ENCODE results near the gene KLRC3. TPM values are rescaled to one million over a fixed set of nuclear protein-coding genes. Genes with fewer than 3 reads are reported as not detected.
"Not testable (repeated sequence)": the region's sequence is repeated elsewhere in the genome, so short reads cannot be mapped to it uniquely, and the experiment has no call there.

KLRC3 gene
- total and polyA plus RNA-seq, 2 donors = 1.7 to 2.6 TPM

DNA sequence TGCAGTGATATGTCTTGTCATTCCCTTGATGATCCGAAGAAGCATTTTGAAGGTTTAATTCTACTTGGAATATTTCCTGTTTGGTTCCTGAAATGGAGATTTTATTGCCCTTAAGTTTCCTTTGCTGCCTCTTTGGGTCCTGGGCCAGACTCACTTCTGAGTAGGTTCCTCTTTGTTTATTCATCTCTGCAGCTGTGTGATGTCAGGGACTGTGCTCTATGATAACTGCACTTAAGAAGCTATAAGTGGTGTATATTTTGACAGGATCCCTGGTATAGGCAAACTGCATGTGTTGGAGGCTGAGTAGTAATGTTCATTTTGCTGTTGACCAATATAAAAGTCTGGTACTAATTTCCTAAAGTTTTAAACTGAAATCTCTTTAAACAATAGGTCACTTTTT is 11.0 kb downstream of the KLRC3 start, which contains the start of gene KLRC4:
TSS of gene KLRC4 (minus strand) at position 366 of the 400 bp plus-strand sequence. CDS start at position 184, 182 bp downstream.
- no peak within 1 kb of the TSS for H3K27ac ChIP-seq (ENCODE audit: low read depth in 1 of 2, low read length in 1 of 2)
- no peaks in the 10 kb centered on the region for H3K27me3 ChIP-seq (ENCODE audit: control insufficient read depth in 2 of 2, insufficient read depth in 1 of 2, low read length in 1 of 2)
- 15% methylated on average over 1 of the region's 1 CpG for WGBS
- H3K4me1 ChIP-seq (ENCODE audit: control insufficient read depth in 2 of 2, insufficient read depth in 2 of 2, low read length in 2 of 2) = peaks cover 0 to 4% of the 10 kb centered on the region in 2 donors
- peak within 1 kb of the TSS in 1 of 2 donors; percentile 17 for H3K4me3 ChIP-seq (ENCODE audit: low read length in 2 of 2)
- no peaks in the 10 kb centered on the region for H3K9me3 ChIP-seq (ENCODE audit: control insufficient read depth in 2 of 2, insufficient read depth in 1 of 2, low read length in 1 of 2)
- peak in 8 of 9 donors; percentile 29 to 84 (median 53) for DNase-seq (ENCODE audit: low read depth in 6 of 9, low spot score in 9 of 9)
- H3K36me3 ChIP-seq (ENCODE audit: control insufficient read depth in 2 of 2, insufficient read depth in 2 of 2, low read length in 1 of 2) = no peaks in the 10 kb centered on the region

- 52% methylated on average over 3 of the region's 3 CpGs for WGBS
- no peaks in the 10 kb centered on the region for H3K36me3 ChIP-seq (ENCODE audit: control insufficient read depth in 2 of 2, insufficient read depth in 2 of 2, low read length in 1 of 2)
- no peaks in the 10 kb centered on the region for H3K27me3 ChIP-seq (ENCODE audit: control insufficient read depth in 2 of 2, insufficient read depth in 1 of 2, low read length in 1 of 2)
- H3K9me3 ChIP-seq (ENCODE audit: control insufficient read depth in 2 of 2, insufficient read depth in 1 of 2, low read length in 1 of 2) = no peaks in the 10 kb centered on the region
- H3K27ac ChIP-seq (ENCODE audit: low read depth in 1 of 2, low read length in 1 of 2) = no peak overlapping the region
- peaks cover 0 to 4% of the 10 kb centered on the region in 2 donors for H3K4me1 ChIP-seq (ENCODE audit: control insufficient read depth in 2 of 2, insufficient read depth in 2 of 2, low read length in 2 of 2)
- DNase-seq (ENCODE audit: low read depth in 6 of 9, low spot score in 9 of 9) = no peak
- H3K4me3 ChIP-seq (ENCODE audit: low read length in 2 of 2) = peak overlapping the region in 1 of 2 donors; percentile 17
Observed at GRCh38 chr12:10408842-10409241, 11.6 kb downstream of the KLRC3 start.

DNA sequence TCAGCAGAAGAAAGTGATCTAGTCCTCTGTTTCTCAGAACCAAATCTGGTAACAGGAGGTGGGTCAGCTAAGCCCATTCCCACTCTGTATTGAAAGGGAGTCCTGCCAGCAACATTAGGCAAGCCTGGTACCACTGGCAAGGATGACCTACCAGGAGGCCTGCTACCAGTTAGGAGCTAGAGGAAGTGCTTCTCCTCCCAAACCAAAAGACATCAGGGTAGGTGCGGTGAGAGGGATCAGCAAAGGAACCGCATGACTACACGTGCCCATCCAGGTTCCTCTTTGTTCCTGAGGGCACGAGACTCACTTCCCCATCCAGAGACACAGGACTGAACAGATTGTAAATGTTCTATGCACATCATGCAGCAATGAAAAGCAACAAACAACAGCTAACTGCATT is 13.7 kb downstream of the KLRC3 start:
- H3K4me1 ChIP-seq (ENCODE audit: control insufficient read depth in 2 of 2, insufficient read depth in 2 of 2, low read length in 2 of 2) = peaks cover 0 to 4% of the 10 kb centered on the region in 2 donors
- 33% methylated on average over 4 of the region's 4 CpGs for WGBS

GRCh38 chr12:10405294-10405693 is 15.1 kb downstream of the KLRC3 start:
- 98% methylated on average over 5 of the region's 5 CpGs for WGBS

More for the DNA sequence above, 13.7 kb downstream of the KLRC3 start:
- no peaks in the 10 kb centered on the region for H3K27me3 ChIP-seq (ENCODE audit: control insufficient read depth in 2 of 2, insufficient read depth in 1 of 2, low read length in 1 of 2)
- peak in 1 of 9 donors; percentile 17 for DNase-seq (ENCODE audit: low read depth in 6 of 9, low spot score in 9 of 9)
- no peak overlapping the region for H3K27ac ChIP-seq (ENCODE audit: low read depth in 1 of 2, low read length in 1 of 2)
- H3K4me3 ChIP-seq (ENCODE audit: low read length in 2 of 2) = no peak overlapping the region
- H3K9me3 ChIP-seq (ENCODE audit: control insufficient read depth in 2 of 2, insufficient read depth in 1 of 2, low read length in 1 of 2) = no peaks in the 10 kb centered on the region
- H3K36me3 ChIP-seq (ENCODE audit: control insufficient read depth in 2 of 2, insufficient read depth in 2 of 2, low read length in 1 of 2) = no peaks in the 10 kb centered on the region

GRCh38 chr12:10404798-10405197 is 15.6 kb downstream of the KLRC3 start:
- no peak overlapping the region for H3K4me3 ChIP-seq (ENCODE audit: low read length in 2 of 2)
- no peak for DNase-seq (ENCODE audit: low read depth in 6 of 9, low spot score in 9 of 9)
- H3K27ac ChIP-seq (ENCODE audit: low read depth in 1 of 2, low read length in 1 of 2) = no peak overlapping the region

More at GRCh38 chr12:10405294-10405693, 15.1 kb downstream of the KLRC3 start:
- H3K4me1 ChIP-seq (ENCODE audit: control insufficient read depth in 2 of 2, insufficient read depth in 2 of 2, low read length in 2 of 2) = peaks cover 0 to 4% of the 10 kb centered on the region in 2 donors
- H3K9me3 ChIP-seq (ENCODE audit: control insufficient read depth in 2 of 2, insufficient read depth in 1 of 2, low read length in 1 of 2) = no peaks in the 10 kb centered on the region
- H3K27me3 ChIP-seq (ENCODE audit: control insufficient read depth in 2 of 2, insufficient read depth in 1 of 2, low read length in 1 of 2) = no peaks in the 10 kb centered on the region
- DNase-seq (ENCODE audit: low read depth in 6 of 9, low spot score in 9 of 9) = no peak
- no peaks in the 10 kb centered on the region for H3K36me3 ChIP-seq (ENCODE audit: control insufficient read depth in 2 of 2, insufficient read depth in 2 of 2, low read length in 1 of 2)
- H3K27ac ChIP-seq (ENCODE audit: low read depth in 1 of 2, low read length in 1 of 2) = no peak overlapping the region
- H3K4me3 ChIP-seq (ENCODE audit: low read length in 2 of 2) = no peak overlapping the region

GRCh38 chr12:10400829-10401228 is 19.6 kb downstream of the KLRC3 start:
- Histone ChIP-seq H3K4me3 (ENCODE audit: low read length in 2 of 2) (no peak overlapping the region), H3K27ac (ENCODE audit: low read depth in 1 of 2, low read length in 1 of 2) (no peak overlapping the region), H3K4me1 (ENCODE audit: control insufficient read depth in 2 of 2, insufficient read depth in 2 of 2, low read length in 2 of 2) (peaks cover under 1% of the 10 kb centered on the region in 2 donors), H3K9me3 (ENCODE audit: control insufficient read depth in 2 of 2, insufficient read depth in 1 of 2, low read length in 1 of 2) (no peaks in the 10 kb centered on the region), H3K27me3 (ENCODE audit: control insufficient read depth in 2 of 2, insufficient read depth in 1 of 2, low read length in 1 of 2) (no peaks in the 10 kb centered on the region), H3K36me3 (ENCODE audit: control insufficient read depth in 2 of 2, insufficient read depth in 2 of 2, low read length in 1 of 2) (no peaks in the 10 kb centered on the region)
- no peak for DNase-seq (ENCODE audit: low read depth in 6 of 9, low spot score in 9 of 9)

More at GRCh38 chr12:10404798-10405197, 15.6 kb downstream of the KLRC3 start:
- H3K27me3 ChIP-seq (ENCODE audit: control insufficient read depth in 2 of 2, insufficient read depth in 1 of 2, low read length in 1 of 2) = no peaks in the 10 kb centered on the region
- peaks cover 0 to 4% of the 10 kb centered on the region in 2 donors for H3K4me1 ChIP-seq (ENCODE audit: control insufficient read depth in 2 of 2, insufficient read depth in 2 of 2, low read length in 2 of 2)
- H3K9me3 ChIP-seq (ENCODE audit: control insufficient read depth in 2 of 2, insufficient read depth in 1 of 2, low read length in 1 of 2) = no peaks in the 10 kb centered on the region
- H3K36me3 ChIP-seq (ENCODE audit: control insufficient read depth in 2 of 2, insufficient read depth in 2 of 2, low read length in 1 of 2) = no peaks in the 10 kb centered on the region

GRCh38 chr12:10398168-10398567 is 22.2 kb downstream of the KLRC3 start:
- Histone ChIP-seq H3K4me1 (ENCODE audit: control insufficient read depth in 2 of 2, insufficient read depth in 2 of 2, low read length in 2 of 2) (peaks cover 4 to 15% of the 10 kb centered on the region in 2 donors), H3K27ac (ENCODE audit: low read depth in 1 of 2, low read length in 1 of 2) (no peak overlapping the region), H3K27me3 (ENCODE audit: control insufficient read depth in 2 of 2, insufficient read depth in 1 of 2, low read length in 1 of 2) (no peaks in the 10 kb centered on the region), H3K36me3 (ENCODE audit: control insufficient read depth in 2 of 2, insufficient read depth in 2 of 2, low read length in 1 of 2) (no peaks in the 10 kb centered on the region), H3K4me3 (ENCODE audit: low read length in 2 of 2) (no peak overlapping the region), H3K9me3 (ENCODE audit: control insufficient read depth in 2 of 2, insufficient read depth in 1 of 2, low read length in 1 of 2) (no peaks in the 10 kb centered on the region)
- WGBS = 94% methylated on average over 2 of the region's 2 CpGs
- DNase-seq (ENCODE audit: low read depth in 6 of 9, low spot score in 9 of 9) = no peak

- Histone ChIP-seq H3K27ac (ENCODE audit: low read depth in 1 of 2, low read length in 1 of 2) (no peak overlapping the region), H3K27me3 (ENCODE audit: control insufficient read depth in 2 of 2, insufficient read depth in 1 of 2, low read length in 1 of 2) (no peaks in the 10 kb centered on the region), H3K9me3 (ENCODE audit: control insufficient read depth in 2 of 2, insufficient read depth in 1 of 2, low read length in 1 of 2) (no peaks in the 10 kb centered on the region), H3K4me3 (ENCODE audit: low read length in 2 of 2) (no peak overlapping the region), H3K36me3 (ENCODE audit: control insufficient read depth in 2 of 2, insufficient read depth in 2 of 2, low read length in 1 of 2) (no peaks in the 10 kb centered on the region), H3K4me1 (ENCODE audit: control insufficient read depth in 2 of 2, insufficient read depth in 2 of 2, low read length in 2 of 2) (peaks cover 4 to 19% of the 10 kb centered on the region in 2 donors)
- DNase-seq (ENCODE audit: low read depth in 6 of 9, low spot score in 9 of 9) = no peak
- 40% methylated on average over 2 of the region's 2 CpGs for WGBS
Observed at GRCh38 chr12:10397296-10397695, 23.1 kb downstream of the KLRC3 start.

GRCh38 chr12:10396176-10396575 is 24.2 kb downstream of the KLRC3 start:
- not testable (repeated sequence) for H3K27ac ChIP-seq (ENCODE audit: low read depth in 1 of 2, low read length in 1 of 2)

More at GRCh38 chr12:10396176-10396575, 24.2 kb downstream of the KLRC3 start:
- not testable (repeated sequence) for H3K9me3 ChIP-seq (ENCODE audit: control insufficient read depth in 2 of 2, insufficient read depth in 1 of 2, low read length in 1 of 2); H3K4me3 ChIP-seq (ENCODE audit: low read length in 2 of 2); H3K27me3 ChIP-seq (ENCODE audit: control insufficient read depth in 2 of 2, insufficient read depth in 1 of 2, low read length in 1 of 2); DNase-seq (ENCODE audit: low read depth in 6 of 9, low spot score in 9 of 9); H3K36me3 ChIP-seq (ENCODE audit: control insufficient read depth in 2 of 2, insufficient read depth in 2 of 2, low read length in 1 of 2)
- WGBS = 98% methylated on average over 15 of the region's 15 CpGs
- H3K4me1 ChIP-seq (ENCODE audit: control insufficient read depth in 2 of 2, insufficient read depth in 2 of 2, low read length in 2 of 2) = peaks cover 4 to 20% of the 10 kb centered on the region in 2 donors
